Activated CD4-positive, alpha-beta T cell treated with anti-CD3 and anti-CD28 coated beads for 24 hours (primary cell): Measurements from ENCODE around the gene AFAP1.

Source experiments
- DNase-seq, 2 donors: peaks; one replicate each; pipeline ENCODE4 v3.0.0-alpha.2; 2020; ENCODE audit warnings: low read depth in 2 of 2

AFAP1 gene

DNA sequence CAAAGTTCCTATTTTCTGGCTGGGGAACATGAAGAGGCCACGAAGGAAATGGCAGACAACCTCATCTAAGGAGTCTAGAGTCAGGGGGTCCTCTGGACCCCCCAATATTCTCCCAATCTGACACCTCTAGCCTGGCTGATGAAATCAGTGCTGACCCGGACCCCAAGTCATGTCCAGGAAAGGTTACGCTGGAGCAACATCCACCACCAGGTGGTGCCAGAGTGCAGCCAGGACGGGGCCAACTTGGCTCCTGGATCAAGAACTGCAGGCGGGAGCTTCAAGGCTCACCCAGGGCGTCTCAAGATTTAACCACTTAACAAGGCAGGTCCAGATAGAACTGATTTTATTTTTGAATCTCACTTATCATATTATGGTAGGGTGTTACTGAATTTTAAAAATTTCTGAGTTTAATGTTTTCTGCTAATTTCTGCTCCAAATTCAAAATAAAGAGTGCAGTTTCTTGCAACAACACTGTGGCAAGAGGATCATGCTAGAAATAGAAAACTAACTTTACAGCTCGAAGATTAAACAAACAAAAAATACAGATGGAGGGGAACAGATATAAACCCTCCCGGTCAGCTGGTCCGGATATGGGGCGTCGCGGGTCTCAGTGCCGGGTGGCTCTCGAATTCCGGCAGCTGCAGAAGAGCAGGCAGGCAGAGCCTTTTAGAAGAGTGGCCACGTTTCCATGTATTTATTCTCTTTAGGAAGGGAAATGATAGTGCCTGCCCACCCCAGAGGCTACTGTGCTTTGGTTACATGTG, 135.5 kb downstream of the AFAP1 start:
- peak; percentile 79 to 81 for DNase-seq

DNA sequence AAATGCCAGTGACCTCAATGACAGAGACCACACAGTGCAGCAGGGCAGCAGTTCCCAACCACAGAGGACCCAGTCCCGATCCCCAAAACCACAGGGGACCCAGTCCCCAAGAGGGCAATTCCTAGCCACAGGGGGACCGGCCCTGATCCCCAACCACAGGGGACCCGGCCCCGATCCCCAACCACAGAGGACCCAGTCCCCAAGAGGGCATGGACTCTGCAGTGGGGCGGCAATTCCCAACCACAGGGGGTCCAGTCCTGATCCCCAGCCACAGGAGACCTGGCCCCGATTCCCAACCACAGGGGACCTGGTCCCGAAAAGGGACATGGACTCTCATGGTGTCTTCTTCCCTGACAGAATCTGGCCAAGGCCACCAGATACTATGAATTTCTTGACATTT, 136.3 kb downstream of the AFAP1 start:
- no peak for DNase-seq

DNA sequence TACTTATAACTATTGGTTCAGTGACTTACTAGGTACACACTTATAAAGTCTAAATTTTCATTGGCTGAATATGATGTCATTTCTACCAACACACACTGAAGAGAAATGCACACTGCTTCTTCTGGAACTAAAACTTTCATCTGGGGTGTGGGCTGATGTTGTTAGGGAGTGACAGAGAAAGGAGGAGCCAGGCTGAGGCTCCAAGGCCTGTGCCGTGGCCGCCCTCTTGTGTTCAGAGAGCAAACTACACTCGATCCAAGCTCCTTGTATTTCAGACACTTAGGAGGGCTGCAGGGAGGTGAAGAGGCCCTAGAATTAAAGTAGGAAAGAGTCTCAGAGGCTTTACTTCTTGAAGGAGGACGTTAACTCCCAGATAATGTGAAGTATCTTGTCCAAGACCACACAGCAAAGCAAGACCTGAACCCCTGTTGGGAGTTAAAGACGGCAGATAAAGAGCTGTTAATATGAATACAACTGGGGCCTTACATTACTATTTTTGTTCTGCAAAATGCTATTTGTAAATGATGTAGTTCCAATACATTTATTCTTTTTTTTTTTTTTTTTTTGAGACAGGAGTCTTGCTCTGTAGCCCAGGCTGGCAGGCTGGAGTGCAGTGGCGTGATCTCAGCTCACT, 137.5 kb downstream of the AFAP1 start:
- DNase-seq = peak; percentile 75 to 82

DNA sequence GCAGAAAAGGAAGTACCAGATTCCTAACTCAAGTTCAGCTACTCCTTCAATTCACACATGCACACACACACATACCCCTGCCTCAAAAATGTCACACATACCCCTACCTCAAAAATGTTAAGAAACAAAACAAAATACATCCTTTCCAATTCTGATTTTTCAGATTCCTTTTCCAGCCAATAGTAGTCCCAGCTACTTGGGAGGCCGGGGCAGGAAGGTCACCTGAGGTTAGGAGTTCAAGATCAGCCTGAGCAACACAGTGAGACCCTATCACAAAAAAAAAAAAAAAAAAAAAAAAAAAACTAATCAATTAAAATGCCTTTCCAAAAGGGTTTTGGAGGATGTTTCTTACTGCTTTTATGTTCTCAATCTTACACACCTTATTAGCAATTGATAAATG, 138.0 kb downstream of the AFAP1 start:
- no peak for DNase-seq

DNA sequence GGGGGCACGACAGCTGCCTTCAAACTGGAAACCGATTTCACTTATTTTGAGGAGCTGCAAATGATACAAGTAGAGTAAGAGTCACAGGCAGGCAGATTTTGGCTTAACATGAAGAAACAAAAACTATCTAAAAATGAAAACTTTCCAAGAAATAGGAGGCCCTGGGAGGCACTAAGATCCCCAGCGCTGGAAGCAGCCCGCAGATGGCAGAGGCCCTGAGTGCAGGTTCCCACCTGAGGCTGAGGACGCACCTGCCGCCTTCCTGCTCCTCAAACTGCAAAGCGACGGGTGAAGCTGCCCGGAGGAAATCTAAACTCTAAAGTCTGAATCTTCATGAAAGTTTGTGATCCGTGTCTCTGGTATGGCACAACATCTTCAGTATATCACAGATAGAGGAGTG, 138.7 kb downstream of the AFAP1 start:
- no peak for DNase-seq

DNA sequence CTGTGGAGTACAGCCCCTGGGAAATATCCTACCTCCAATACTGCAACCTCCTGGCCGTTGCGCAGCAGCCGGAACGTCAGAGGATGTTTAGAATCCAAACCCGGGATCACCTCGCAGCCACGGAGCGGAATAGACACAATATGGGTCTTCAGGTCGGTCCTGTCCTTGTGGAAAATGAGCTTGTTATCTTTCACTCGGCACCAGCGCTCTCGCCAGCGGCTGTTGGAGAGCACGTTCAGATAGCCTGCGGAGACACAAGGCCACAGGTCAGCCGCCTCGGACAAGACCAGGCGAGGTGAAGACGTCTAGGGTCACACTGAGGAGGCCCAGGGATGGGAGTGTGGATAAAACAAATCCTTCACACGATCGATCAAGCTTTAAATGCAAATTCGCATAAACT, 139.3 kb downstream of the AFAP1 start:
- no peak for DNase-seq

DNA sequence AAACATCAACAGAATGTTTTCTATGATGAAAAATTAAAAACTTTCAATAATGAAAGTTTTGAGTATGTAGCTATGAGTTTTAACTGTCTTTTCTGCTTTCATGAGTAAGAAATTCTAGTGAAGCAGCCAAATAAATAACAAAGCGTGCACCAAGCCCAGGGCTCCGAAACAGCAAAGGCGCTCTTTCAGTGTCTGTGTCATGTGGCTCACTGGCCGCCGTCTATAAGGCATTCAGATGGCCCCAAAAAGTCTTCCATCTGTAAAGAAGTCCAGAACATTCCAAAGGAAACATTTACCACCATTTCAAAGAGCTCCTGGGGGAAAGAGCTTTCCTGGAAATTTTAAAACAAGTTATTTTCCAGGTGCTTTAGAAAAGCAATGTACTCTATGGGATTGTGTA, 139.9 kb downstream of the AFAP1 start:
- no peak for DNase-seq

DNA sequence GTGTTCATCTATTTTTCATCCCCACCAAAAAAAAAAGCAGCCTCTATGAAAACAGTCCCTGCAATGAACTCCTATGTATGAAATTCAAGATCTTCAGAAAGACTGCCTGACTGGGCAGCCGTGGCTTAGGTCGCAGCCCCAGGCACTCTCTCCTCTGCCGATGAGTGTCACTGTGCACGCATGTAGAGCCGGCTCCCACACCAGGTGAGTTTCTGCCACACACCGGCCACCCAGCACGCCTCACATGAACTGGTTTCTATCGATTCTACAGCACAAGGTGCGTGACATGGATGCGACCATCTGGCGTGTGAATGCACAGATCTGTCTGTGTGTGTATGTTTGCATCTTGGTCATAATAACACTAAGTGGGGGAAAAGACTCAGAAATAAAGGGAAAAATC, 140.4 kb downstream of the AFAP1 start:
- no peak for DNase-seq

DNA sequence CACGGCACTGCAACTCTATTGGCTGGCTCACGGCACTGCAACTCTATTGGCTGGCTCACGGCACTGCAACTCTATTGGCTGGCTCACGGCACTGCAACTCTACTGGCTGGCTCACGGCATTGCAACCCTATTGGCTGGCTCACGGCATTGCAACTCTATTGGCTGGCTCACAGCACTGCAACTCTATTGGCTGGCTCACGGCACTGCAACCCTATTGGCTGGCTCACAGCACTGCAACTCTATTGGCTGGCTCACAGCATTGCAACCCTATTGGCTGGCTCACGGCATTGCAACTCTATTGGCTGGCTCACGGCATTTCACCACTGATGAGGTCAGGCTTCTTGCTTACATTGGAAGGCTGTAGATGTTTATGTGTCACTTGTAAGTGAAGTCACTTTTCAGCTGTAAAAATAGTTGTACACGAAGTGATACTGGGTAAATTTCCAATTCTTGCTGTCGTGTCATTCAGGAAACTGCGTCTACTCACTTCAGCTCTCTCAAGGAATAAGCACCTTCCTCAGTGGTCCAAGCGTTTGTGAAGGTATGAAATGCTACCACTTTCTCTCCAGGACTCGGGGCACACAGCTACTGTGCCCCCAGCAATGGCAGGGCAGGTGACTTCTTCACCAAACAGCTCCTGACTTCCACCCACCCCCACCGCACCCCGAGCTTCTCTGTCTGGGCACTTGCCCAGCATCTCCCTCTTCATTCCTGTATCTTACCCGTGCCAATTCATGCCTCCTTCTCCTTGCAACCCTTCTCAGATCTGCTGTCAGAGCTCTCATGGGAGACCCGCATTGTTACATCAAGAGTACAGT, 141.3 kb downstream of the AFAP1 start:
- no peak for DNase-seq

DNA sequence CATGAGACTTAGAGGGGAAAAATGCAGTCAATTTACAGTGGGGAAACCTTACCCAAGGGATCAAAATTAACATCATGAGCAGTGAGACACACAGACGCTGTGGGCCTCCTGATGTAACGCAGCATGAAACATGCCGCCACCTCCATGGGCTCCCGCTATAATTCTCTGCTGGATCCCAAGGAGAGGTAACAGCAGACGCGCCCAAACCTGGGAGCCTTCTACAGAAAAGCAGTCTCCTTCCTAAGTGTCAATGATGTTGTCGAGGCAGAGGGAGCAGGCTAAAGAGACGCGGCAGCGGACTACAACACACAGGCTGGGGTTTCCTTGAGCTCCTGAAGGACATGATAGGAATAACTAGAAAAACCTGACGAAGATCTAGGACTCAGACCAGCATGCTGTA, 142.3 kb downstream of the AFAP1 start:
- no peak for DNase-seq

DNA sequence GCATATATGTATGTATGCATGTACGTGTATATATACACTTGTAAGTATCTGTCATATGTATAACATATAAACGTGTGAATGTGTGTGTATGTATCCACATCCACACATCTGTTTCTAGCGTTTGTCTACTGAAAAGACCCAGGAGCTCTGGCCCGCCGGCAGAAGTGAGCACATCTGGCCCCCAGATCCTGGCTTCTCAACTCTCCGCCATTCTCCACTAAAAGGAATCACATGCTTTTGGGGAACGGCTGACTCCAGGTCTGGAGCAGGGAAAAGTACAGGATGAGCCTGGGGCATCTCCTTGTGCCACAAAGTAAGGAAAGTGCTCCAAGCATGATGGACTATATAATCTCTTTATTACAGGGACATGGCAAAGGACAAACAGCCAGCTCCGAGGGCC, 143.7 kb downstream of the AFAP1 start:
- no peak for DNase-seq

DNA sequence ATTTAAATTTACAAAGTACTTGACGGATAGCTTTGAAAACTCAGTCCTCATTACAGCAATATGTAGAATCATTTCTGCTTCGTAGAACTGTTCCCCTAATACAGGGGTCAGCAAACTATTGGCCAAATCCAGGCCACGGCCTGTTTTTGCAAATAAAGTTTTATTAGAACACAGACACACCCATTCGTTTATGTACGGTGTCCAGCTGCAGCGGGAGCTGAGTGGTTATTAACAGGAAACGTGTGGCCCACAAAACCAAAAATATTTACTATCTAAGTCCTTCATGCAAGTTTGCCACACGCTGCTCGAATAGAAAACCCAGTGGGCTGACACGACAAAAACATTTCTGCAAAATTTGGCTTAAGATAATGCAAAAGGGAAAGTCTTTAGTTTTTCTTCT, 146.5 kb downstream of the AFAP1 start:
- DNase-seq = no peak

DNA sequence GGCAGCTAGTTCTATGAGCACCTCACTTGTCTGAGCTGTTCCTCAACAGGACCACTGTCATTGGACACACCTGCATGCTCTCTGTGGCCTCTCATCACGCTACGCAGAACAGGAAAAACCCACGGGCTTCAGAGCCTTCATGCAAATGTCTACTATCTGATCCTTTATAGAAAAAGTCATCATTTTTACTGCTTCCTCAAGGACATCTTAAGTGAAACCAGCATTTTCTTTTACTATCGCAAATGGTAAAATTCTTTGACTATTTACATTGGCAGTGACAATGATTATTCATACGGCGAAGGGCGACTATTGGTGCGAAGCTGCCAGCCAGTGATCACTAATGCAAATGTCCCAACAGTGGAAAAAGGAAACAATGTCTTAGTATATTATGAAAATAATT, 147.0 kb downstream of the AFAP1 start:
- no peak for DNase-seq

DNA sequence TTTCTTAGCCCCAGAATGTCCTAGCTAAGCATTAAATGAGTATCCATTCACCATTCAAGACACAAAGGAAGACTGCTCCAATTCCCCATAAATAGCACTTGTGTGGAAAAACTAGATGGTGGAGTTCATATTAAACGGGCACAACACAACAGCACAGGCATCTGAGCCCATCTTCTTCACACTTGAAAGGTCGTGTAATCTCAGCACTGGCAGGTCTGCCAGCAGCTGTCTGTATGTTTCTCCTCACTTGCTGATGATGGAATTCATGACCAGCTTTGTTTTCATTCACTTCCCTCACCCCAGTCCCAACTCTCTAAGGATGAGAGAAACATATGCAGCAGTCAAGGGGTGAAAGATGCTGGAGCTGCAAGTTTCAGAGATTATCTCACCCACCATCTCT, 148.7 kb downstream of the AFAP1 start:
- no peak for DNase-seq

DNA sequence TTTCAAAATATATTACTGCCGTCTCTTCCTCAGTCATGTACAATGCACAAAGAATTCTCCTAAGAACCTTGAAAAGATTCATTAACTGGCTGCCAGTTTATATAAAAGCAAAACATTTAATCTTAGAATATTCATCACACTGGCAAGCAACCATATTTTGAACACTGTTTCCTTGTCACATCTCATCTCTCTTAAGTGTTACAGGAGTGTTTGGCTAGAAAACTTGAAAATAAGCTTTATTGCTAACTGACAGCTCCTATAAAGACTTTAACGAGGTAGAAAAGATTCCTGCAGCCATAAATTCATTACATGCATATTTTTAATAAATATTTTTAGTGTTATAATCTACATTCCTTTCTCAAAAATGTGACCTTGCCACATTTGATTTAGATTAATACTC, 149.6 kb downstream of the AFAP1 start:
- no peak for DNase-seq

DNA sequence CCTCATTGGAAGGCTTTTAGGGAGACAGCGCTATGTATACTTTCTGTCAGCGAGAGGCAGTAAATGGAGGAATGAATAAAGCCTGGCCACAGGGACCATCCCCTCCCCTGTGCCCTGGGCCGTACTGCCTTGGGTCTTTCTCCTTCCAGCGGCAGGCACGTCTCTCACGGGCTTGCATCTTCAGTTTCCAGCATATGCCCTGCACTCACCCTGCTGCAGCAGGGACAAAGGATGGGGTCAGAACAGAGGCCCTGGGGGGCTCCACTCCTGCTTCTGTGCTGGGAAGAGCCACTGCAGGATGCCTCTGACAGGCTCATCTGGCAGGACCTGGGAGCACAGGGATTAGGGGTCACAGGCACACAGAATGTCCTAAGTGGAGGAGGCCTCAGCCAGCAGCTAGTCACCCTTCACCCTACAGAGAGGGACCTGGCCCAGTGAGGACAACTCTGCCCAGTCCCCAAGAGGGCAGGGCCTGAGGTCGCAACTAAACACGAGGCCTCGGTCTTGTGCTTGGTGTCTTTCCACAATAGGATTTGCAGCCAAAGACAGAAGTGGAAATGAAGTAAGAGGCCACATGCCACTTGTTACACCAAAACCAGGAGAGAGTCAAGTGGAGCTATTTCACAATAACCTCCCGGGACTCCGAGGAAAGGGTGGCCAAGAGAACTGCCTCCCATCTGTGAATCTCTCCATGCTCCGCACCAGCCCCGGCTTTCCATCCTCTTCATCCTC, 150.8 kb downstream of the AFAP1 start:
- no peak for DNase-seq

DNA sequence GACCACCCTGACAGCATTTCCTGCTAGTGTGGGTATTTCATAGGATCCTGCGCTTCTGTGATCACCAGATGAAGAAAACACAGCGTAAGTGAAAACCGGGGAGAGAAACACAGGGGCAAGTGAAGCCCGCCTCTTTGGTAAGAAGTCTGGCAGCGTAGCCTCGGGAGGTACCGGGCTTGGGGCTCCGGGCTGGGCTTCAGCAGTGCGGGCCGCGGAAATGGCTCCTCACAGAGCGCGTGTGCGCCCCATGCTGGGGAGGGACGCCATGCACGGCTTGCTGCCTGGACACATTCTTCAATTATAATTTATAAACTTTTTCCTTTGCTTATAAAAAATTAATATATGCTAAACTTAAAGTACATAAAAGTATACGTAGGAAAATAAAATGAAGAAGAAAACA, 151.5 kb downstream of the AFAP1 start:
- no peak for DNase-seq

DNA sequence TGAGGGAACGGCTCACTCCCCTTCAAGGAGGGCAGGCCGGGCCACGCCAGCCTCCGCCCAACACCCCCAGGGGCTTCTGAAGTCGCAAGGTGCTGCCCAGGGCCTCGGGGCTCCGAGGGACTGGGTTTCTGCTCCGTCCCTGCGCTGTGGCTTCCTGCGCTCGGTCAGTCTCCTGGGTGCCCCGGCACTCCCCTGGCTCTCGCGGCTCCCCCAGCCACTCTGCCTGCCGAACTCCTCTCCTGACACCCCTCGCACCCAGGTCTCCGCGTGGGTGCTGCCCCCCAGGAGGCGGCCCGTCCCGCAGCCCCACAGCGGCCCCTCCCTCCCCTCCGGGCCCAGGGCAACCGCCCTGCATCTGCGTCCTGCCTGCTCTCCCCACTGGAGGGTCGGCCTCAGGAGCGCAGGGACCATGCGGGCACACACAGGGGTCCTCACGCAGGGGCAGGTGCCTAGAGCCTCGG, 151.9 kb downstream of the AFAP1 start:
- no peak for DNase-seq

DNA sequence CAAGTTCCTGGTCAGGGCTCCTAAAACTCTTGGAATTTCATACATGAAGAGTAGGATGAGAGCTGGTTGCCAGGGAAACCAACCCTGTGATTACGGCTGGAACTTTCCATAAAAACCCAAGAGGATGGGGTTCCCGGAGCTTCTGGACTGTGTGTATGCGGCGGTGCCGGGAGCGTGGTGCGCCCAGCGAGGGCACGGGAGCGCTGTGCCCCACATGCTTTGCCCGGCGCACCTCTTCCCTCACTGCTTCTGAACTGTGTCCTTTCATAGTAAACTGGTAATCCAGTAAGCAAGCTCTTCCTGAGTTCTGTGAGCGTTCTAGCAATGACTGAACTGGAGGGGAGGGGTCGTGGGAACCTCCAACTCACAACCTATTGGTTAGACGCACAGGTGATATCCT, 152.6 kb downstream of the AFAP1 start:
- no peak for DNase-seq

DNA sequence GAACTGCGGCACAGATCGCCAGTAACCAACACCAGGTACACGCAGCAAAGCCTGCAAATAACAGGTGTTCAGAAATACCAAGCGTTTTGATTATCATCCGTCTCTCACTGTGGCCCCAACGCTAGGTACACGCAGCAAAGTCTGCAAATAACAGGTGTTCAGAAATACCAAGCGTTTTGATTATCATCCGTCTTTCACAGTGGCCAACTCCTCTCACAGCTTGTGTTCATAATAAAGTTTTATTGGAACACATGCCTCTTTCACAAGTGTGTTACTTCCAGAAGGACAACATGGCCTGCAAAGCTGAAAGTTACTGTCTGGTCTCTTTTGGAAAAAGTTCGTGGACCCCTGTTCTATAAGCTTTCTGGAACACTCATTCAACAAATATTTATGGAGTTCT, 153.1 kb downstream of the AFAP1 start:
- no peak for DNase-seq

DNA sequence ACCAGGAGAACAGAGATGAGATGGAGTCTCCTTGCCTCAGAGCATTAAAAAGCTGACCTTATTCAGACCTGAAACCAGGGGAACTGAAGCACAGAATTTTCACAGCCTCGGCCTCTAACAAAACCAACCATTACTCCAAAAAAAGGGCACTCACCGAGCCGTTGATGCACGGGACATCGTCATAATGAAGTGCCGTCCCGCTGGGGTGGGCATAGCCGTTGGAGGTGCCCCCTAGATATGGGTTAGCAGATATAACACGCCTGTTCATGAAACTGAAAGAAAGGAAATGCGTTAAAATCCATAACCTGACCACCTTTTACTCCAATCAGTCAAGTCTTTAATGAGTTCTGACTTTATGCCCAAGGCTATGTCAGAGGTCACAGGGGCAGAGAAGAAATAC, 153.6 kb downstream of the AFAP1 start:
- DNase-seq = no peak

DNA sequence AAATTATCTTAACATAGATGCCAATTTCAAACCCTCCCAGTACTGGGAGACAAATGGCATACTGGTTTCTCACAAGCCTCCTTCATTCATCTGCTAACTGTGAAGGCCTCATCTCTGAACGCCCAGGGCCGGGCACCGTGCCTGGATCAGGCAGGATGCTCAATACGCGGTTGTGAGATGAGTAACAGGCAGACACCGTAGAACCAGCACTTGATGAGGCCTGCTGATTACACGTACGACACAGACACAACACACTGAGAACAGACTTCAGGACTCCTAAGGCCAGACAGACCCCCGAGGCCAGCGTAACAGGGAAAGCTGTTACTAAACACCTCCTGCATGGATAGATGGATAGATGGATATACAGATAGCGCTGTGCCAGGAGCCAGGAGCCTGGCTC, 154.6 kb downstream of the AFAP1 start:
- no peak for DNase-seq
